Effector CD4-positive, alpha-beta T cell (primary cell): ENCODE data around the gene CCDC12.

ENCODE experiments used
- DNase-seq: peaks from one replicate; pipeline ENCODE4 v3.0.0-alpha.2; 2020

Gene CCDC12

DNA sequence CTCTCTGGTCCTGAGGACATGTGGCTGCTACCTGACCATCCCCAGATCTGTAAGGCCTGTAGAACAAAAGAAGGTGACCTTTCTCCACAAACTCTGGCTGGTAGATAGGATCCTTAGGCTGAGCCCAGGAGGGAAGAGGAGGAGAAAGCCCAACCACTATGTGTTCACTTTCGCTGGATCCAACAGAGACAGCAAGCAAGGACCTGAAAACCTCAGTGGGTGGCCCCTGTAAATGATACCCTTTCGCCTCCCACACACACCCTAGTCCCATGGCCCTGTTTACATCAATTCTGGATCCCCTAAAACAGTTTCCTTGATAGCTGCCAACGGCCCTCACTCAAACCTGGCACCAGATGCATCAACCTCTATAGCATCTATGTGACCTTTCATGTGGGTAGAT lies 22.4 kb downstream of the CCDC12 start:
- DNase-seq, result no peak

DNA sequence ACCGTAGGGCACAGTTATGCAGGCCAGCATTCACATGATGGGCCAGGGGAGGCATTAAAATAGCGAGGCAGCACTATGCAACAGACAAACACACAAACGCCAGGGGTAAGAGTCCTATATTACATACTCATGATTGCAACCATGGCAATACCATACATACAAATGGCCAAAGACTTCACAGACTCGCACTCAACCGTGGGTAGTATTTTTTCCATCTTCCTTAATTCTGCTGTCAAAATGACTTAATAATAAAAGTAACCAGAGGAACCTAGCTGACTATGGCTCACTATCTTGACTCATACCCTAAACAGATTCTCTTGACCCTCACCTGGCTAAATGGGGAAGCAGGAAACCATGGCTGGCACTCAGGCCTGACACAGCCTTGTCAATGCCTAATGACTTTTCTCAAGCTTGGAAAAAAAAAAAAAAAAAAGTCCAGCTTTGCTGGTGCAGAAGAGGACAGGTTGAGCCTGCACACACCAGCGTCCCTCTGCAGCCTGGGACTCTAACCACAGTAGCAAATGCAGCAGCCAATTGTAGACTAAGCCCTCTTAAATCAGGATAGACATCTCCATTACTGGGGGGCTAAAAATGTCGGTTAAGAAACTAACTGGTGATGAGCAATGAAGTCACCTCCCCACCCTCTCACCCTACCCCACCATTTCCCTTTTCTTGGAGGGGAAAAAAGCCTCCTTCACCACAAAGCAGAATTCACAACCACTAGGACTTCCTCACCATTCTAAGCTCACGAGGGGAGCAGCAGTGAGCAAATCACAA lies 23.1 kb downstream of the CCDC12 start:
- DNase-seq, result no peak

DNA sequence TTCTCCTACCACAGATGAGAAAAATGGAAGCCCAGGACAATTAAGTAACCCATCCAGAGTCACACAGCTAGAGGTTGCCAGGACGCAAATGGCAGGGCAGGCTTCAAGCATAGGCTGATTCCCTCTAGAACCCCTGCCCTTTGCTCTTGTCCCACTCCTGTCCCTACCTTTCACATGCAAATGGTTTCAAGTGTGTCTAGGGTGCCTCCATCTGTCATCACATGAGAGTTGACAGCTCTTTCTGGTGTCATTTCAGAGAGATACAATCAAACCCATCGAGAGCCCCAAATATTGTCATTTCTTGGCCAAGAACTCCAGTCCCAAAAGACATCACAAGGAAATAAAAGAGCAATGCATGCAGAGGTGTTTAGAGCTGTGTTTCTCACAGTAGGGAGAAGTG lies 23.7 kb downstream of the CCDC12 start:
- no peak for DNase-seq

GRCh38 chr3:46950650-46951241 lies 25.8 kb downstream of the CCDC12 start:
- no peak for DNase-seq

- DNase-seq, result no peak
Measured at GRCh38 chr3:46950177-46950576, 26.4 kb downstream of the CCDC12 start.

DNA sequence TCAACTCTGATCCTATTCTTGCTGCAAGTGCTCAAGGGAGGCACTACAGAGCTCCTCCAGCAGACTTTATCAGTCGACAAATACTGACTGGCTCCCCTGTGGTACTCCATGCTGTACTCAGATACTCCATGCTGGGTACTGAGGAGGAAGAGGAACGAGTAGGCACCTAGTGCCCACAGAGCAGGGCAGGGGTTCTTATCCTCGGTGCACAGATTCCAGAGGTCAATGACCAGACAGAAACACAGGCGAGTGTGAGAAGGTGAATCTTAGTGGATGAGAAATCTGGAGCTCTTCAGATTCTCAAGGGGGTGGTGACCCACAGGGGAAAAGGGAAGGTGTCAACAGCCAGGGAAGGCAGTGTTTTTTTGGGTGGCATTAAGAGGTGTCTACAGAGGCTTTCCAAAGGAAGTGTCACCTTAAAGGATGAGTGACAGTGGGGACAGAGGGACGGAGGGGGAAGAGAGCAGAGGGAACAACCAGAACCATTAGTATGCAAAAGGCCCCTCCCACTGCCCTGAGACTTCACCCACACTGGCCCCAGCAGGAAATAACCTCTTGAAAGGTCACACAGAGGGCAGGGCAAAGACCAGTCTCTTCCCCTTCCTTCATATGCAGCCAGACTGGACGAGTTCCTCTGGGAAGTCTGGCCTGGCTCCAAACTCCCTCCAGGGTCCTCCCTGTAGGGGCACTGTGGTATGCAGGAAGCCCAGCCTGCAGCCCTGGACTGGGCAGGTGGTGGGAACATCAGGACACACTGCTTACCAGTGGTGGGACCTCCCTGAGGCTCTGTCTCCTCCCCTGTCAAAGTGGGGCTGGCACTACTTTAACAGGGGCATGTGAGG lies 27.5 kb downstream of the CCDC12 start:
- DNase-seq, result no peak

GRCh38 chr3:46947981-46948791 lies 28.4 kb downstream of the CCDC12 start:
- peak; percentile 70 for DNase-seq

DNA sequence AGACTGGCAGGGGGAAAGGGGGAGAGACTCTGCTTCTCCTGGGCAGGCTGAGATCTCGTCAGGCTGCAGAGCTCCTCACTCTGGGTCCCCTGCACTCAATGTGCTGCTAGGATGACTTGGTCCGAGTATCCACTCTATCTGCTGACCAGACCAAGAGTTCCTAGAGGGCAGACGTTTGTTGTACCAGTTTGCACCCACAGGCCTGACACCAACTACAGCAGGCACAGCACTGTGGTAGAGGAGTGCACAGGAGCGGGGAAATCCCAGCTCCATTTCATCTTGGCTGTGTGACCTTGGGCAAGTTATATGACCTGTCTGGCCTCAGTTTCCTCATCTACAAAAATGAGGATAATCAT lies 29.0 kb downstream of the CCDC12 start:
- DNase-seq, result no peak

DNA sequence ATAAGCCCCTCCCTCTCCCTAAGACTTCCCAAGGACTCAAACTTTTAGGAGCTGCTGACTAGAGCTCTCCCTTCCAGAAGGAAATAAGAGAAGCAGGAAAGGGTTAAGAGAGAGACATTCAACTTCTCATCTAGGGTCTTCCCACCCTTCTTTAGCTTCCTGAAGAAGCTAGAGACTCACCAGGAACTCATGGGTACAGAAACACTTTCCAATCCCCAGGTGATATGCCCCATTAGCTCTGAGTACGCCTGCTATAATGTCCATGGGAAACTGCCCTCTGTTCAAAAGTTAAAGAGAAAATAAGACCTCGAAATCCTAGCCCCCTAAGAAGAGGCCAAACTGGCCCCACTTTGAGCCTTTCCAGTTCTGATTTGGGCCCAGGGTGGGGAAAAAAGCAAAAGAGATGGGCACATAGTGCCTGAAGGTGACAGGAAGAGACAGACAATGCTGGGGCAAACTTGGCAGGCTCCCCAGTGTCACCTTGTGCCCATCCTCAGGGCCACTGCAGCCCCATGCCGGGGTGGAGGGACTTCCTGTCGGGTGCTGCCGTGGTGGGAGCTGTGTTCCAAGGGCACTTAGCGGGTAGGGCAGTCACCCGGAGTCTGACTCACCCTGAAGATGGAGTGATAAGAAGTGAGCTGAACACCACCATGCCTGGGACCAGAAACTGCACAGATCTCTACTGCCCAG lies 29.5 kb downstream of the CCDC12 start:
- DNase-seq, result peak; percentile 67

- no peak for DNase-seq
Measured at GRCh38 chr3:46946416-46946815, 30.1 kb downstream of the CCDC12 start.

DNA sequence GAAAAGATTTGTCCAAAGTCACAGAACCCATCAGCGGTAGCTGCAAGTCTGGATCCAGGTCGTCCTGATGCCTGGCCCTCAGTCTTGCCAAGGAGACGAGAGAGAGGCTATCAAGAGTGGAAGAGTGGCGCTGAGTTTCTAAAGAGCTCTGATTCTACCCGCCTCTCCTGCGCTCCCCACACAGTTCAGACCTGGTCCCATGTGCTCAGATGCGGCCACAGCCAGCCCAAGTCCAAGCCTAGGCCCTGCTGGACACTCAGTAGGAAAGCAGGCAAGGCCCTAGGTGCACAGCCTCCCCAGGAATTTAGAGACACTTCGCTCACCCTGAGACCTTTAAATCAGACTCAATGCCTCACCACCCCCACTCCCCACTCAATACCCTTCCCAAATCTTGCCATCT lies 32.4 kb downstream of the CCDC12 start:
- no peak for DNase-seq

DNA sequence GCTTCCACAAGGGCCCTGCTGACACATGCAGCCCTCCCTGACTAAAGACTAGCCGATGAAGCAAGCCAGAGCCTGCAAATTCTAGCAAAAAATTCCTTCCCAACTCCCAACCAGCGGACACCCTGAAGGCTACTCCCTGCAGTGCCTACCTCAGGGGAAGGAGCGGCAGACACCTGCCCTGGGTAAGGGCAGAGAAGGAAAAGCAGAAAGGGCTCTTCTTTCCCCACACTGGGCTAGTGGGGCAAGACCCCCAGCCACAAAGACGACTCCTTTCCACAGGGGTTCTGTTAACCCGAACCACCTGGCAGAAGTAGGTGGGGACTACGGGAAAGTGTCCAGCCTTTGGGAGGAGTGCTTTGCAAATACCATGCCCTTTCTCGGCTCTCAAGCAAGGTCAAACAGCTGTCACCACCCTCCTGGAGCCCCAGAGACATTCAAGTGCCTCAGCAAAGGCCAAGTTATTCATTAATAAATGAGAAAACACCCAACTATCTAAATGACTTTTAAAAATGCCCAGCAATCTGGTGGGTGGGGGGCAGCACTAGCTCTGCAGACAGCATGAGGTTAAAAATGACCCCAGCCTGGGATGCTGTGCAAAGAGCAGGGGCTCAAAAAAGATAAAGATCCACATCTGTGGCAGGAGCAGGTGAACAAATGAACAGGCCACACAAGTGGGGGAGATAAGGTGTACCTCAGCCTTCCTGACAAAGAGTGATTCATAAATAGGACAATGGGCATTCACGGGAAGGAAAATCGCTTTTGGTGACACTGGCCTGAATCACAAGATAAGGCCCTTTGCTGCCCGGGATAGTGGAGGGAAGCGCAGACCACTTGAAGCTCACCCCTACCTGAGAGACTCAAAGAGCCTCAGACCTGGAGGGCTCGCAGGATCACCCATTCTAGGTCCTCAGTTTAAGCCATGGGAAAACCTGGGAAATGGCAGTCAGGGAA lies 33.0 kb downstream of the CCDC12 start:
- no peak for DNase-seq

DNA sequence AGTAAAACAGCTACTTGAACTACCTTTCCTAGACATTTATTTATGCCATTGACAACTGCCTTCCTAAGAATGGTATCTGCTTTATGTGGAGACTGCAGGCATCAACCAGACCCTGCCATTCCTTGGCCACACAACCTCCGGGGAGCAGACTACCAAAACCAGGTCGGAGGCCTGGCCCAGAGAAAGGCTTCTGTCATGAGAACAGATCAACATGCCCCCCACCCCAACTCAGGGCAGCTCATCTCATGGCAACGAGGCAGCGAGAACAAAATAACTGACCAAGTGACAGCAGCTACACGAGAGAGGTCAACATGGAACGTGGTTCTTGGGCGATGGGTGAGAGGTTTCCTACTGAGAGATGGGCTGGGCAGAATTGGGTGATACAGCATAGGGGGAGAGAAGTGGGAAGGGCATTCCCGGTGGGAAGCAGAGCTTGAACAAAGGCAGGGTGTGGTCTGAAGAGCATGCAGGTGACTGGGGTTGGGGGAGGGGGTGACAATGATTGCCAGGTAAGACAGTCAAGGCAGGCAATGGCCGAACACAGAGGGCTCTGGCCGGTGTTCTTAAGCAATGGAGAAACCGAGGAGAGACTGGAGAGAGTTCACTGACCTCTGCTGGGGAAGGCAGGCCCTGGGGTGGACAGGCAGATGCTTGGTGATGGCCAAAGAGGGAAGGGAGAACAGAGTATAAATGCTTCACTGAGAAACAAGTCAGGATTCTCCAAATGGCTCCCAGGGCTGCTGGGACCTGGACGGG lies 33.9 kb downstream of the CCDC12 start:
- DNase-seq, result no peak

DNA sequence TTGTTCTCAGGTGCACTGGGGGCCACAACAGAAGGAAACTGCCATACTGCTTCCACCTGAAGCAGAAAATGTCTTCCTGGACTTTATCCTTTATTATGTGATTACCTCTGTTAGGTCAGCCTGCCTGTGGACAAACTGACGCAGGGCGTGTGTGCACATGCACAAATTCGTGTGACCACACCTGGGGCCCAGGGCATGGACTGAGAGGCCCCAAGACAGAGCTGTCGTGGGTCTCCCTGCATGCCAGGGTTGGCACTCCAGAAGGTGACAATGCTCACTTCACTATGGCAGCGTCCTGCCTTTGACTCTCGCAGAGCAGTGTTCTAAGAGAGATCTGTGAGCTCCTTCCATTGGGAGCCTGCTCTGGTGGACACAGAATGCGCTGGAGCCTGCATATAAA lies 34.5 kb downstream of the CCDC12 start:
- no peak for DNase-seq

DNA sequence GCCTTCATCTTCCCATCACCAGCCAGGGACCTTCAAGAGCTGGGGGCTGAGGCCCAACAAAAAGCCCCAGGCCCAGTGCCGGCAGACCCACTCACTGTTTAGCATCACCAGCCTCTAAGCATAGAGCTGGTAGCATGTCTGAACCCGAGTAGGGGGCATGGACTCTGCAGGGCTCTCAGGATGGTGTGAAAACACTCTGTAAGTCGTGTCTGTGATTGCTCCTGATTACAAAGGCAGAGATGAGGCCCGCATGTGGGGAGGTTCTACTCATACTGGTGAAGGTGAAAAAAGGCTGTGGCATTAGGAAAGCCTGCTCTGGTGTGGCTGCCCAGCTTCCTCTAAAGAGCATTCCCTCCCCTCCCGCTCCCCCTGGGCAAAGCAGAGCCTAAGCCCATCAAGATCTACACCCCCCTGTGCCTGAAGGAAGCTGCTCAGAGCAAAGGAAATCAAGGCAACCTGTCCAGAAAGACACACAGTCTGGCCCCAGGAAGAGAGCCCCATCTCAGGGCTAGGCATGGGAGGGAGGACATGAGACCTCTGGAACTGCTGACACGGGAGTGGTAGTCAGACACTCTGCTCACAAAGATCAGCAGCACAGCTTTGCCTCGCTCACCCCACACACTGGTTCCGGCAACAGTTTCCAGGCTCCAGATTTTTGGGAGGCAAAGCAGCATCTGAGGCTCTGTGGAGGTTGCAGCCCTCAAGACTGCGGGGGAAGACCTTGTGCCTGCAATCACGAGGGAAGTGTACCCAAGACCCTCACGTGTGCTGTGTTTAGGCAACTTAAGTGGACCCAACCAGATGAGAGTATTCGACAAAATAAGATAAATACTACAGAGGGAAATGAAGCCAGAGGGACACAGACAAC lies 36.7 kb downstream of the CCDC12 start:
- no peak for DNase-seq

GRCh38 chr3:46938118-46938517 lies 38.4 kb downstream of the CCDC12 start:
- no peak for DNase-seq

GRCh38 chr3:46936733-46937250 lies 39.8 kb downstream of the CCDC12 start:
- DNase-seq, result no peak

GRCh38 chr3:46935989-46936558 lies 40.5 kb downstream of the CCDC12 start:
- DNase-seq, result no peak
